Measurements from ENCODE around the gene UBAP1.
"Not testable (repeated sequence)": the region's sequence is repeated elsewhere in the genome, so short reads cannot be mapped to it uniquely, and the experiment has no call there.

Gene UBAP1

GRCh38 chr9:34179213-34180136 is 632 bp downstream of the UBAP1 start:
- H3K4me3 ChIP-seq (ENCODE audit: low read depth, low read length) = peak overlapping the region; percentile 70
- DNase-seq (ENCODE audit: low read depth) = peak; percentile 9
- TF ChIP-seq CTCF (IDR thresholded peaks at IDR 0.05; ENCODE audit: insufficient read depth, low read depth, low read length, missing control alignments) = no peak

DNA sequence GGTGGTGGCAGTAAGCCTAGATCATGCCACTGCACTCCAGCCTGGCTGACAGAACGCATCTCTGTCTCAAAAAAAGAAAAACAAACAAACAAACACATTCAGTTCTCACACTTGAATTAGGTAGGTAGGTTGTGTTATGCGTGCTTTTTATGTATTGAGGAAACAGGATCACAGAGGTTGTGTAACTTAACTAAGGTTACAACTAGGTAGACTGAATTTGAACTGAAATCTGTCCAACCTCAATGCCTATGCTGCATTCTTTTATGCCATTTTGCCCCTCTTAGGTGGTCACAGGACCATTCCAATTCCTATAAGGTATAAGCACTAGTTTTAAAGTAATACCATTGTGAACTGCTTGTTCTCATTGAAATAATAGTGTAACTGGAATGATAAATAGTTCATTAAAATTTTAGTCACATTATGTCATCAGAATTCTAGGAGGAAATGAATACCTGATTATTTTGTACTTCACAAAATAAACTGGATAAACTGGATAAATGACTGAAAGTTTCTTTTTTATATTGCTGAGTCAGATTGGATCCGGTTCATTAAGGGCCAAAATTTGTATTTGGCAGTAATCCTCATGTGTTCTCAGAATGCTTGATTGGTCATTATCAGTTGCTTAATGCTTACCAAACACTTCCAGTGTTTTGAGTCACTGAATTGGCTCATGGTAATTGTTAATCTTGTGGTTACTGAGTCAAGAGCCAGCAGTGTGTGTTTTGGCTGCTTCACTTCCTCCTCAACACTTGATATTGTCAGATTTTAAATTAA is 7.1 kb downstream of the UBAP1 start:
- no peak for TF ChIP-seq CTCF (IDR thresholded peaks at IDR 0.05; ENCODE audit: insufficient read depth, low read depth, low read length, missing control alignments)
- DNase-seq (ENCODE audit: low read depth) = peak; percentile 31
- no peak overlapping the region for H3K4me3 ChIP-seq (ENCODE audit: low read depth, low read length)

- DNase-seq (ENCODE audit: low read depth) = no peak
- H3K4me3 ChIP-seq (ENCODE audit: low read depth, low read length) = no peak overlapping the region
- no peak for TF ChIP-seq CTCF (IDR thresholded peaks at IDR 0.05; ENCODE audit: insufficient read depth, low read depth, low read length, missing control alignments)
These were observed 9.0 kb downstream of the UBAP1 start for GRCh38 chr9:34187891-34188240.

GRCh38 chr9:34190996-34191892 is 12.4 kb downstream of the UBAP1 start:
- no peak overlapping the region for H3K4me3 ChIP-seq (ENCODE audit: low read depth, low read length)
- DNase-seq (ENCODE audit: low read depth) = no peak
- TF ChIP-seq CTCF (IDR thresholded peaks at IDR 0.05; ENCODE audit: insufficient read depth, low read depth, low read length, missing control alignments) = no peak

DNA sequence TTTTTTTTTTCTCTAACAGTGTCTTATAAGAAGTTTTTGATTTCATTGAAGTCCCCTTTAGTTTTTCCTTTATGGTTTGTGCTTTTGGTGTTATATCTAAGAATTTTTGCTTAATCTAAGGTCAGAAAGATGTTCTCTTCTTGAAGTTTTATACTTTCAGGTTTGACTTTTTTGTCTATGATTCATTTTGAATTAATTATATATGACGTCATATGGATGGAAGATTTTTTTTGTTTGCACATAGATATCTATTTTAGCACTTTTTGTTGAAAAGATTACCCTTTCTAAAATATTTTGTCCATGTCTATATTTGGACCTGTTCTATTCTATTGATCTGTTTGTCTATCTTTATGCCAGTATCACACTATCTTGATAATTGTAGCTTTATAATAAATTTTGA is 16.3 kb downstream of the UBAP1 start:
- no peak overlapping the region for H3K4me3 ChIP-seq (ENCODE audit: low read depth, low read length)
- no peak for DNase-seq (ENCODE audit: low read depth)
- TF ChIP-seq CTCF (IDR thresholded peaks at IDR 0.05; ENCODE audit: insufficient read depth, low read depth, low read length, missing control alignments) = no peak

GRCh38 chr9:34197286-34197685 is 18.4 kb downstream of the UBAP1 start:
- not testable (repeated sequence) for H3K4me3 ChIP-seq (ENCODE audit: low read depth, low read length); DNase-seq (ENCODE audit: low read depth)
